Measurements from ENCODE around the gene LYPLA2.
"Not testable (repeated sequence)": the region's sequence is repeated elsewhere in the genome, so short reads cannot be mapped to it uniquely, and the experiment has no call there.

Gene LYPLA2

GRCh38 chr1:23777979-23778814 is 12.7 kb upstream of the LYPLA2 start, which contains the start of gene PITHD1:
Gene PITHD1 (plus strand): TSS chr1:23778418. CDS start chr1:23778516, 98 bp downstream.
- TF ChIP-seq, protein P1, sequence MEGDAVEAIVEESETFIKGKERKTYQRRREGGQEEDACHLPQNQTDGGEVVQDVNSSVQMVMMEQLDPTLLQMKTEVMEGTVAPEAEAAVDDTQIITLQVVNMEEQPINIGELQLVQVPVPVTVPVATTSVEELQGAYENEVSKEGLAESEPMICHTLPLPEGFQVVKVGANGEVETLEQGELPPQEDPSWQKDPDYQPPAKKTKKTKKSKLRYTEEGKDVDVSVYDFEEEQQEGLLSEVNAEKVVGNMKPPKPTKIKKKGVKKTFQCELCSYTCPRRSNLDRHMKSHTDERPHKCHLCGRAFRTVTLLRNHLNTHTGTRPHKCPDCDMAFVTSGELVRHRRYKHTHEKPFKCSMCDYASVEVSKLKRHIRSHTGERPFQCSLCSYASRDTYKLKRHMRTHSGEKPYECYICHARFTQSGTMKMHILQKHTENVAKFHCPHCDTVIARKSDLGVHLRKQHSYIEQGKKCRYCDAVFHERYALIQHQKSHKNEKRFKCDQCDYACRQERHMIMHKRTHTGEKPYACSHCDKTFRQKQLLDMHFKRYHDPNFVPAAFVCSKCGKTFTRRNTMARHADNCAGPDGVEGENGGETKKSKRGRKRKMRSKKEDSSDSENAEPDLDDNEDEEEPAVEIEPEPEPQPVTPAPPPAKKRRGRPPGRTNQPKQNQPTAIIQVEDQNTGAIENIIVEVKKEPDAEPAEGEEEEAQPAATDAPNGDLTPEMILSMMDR (IDR thresholded peaks at IDR 0.05; ENCODE audit: insufficient read depth, low read depth, low read length, missing control alignments): no peak
- DNase-seq (ENCODE audit: low read depth): peak; percentile 93
- H3K4me3 ChIP-seq (ENCODE audit: low read depth, low read length): peak within 1 kb of the TSS; percentile 94

GRCh38 chr1:23779826-23780371 is 11.0 kb upstream of the LYPLA2 start:
- DNase-seq (ENCODE audit: low read depth): no peak
- no peak overlapping the region for H3K4me3 ChIP-seq (ENCODE audit: low read depth, low read length)
- TF ChIP-seq, protein P1 (IDR thresholded peaks at IDR 0.05; ENCODE audit: insufficient read depth, low read depth, low read length, missing control alignments): no peak

DNA sequence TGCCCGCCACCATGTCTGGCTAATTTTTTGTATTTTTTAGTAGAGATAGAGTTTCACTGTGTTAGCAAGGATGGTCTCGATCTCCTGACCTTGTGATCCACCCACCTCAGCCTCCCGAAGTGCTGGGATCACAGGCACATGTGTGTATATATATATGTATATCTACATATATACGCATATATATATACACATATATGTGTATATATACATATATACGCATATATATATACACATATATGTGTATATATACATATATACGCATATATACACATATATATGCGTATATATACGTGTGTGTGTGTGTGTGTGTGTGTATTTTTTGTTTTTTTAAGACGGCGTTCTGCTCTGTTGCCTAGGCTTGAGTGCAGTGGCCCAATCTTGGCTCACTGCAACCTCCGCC is 7.8 kb upstream of the LYPLA2 start:
- not testable (repeated sequence) for H3K4me3 ChIP-seq (ENCODE audit: low read depth, low read length); DNase-seq (ENCODE audit: low read depth)

DNA sequence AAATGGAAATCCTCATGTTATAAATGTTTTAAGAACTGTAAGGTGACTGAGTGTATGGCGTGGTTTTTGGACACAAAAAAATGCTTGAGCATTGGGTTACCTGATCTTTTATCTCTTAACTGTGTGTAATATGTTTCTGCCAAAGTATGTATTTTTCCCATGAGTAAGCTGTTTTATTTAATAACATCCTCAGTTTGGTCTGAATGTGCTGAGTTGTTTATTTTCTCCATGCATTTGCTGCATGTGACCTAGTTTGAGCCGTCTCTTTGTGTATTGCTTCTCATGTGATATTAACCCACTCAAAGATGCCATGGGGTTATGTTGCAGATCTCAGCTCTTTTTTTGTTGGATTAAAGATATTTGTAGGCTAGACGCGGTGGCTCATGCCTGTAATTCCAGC is 6.1 kb upstream of the LYPLA2 start:
- DNase-seq (ENCODE audit: low read depth): no peak
- TF ChIP-seq, protein P1 (IDR thresholded peaks at IDR 0.05; ENCODE audit: insufficient read depth, low read depth, low read length, missing control alignments): no peak
- H3K4me3 ChIP-seq (ENCODE audit: low read depth, low read length): no peak overlapping the region

GRCh38 chr1:23787701-23788100 is 3.2 kb upstream of the LYPLA2 start:
- no peak overlapping the region for H3K4me3 ChIP-seq (ENCODE audit: low read depth, low read length)
- TF ChIP-seq, protein P1 (IDR thresholded peaks at IDR 0.05; ENCODE audit: insufficient read depth, low read depth, low read length, missing control alignments): no peak
- no peak for DNase-seq (ENCODE audit: low read depth)

DNA sequence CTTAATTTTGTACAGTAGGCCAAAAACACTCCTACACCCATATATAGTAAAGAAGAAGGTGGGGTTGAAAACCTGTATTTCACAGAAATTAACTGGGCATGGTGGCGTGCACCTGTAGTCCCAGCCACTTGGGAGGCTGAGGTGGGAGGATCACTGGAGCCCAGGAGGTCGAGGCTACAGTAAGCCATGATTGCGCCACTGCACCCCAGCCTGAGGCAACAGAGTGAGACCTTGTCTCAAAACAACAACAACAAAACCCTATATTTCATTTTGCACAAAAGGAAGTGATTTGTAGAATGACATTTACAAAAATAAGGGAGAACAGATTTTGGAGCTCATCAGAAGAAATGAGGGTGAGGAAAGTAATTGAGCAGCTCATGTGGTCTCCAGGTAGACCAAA is 2.2 kb upstream of the LYPLA2 start:
- TF ChIP-seq, protein P1 (IDR thresholded peaks at IDR 0.05; ENCODE audit: insufficient read depth, low read depth, low read length, missing control alignments): no peak
- no peak overlapping the region for H3K4me3 ChIP-seq (ENCODE audit: low read depth, low read length)
- no peak for DNase-seq (ENCODE audit: low read depth)

- peak; percentile 57 for DNase-seq (ENCODE audit: low read depth)
- TF ChIP-seq, protein P1 (IDR thresholded peaks at IDR 0.05; ENCODE audit: insufficient read depth, low read depth, low read length, missing control alignments): no peak
- H3K4me3 ChIP-seq (ENCODE audit: low read depth, low read length): peak overlapping the region; percentile 99
Observed at GRCh38 chr1:23791516-23792047, 637 bp downstream of the LYPLA2 start.

Measured in GM12865 (cell line).